GM04504 (cell line): ENCODE results near the gene NRG3.
"Not testable (repeated sequence)": the region's sequence is repeated elsewhere in the genome, so short reads cannot be mapped to it uniquely, and the experiment has no call there.

Experiments used
- DNase-seq: peaks from one replicate; pipeline ENCODE4 v3.0.0-alpha.2; 2012; ENCODE audit warnings: low read depth

The NRG3 gene

GRCh38 chr10:82284180-82284579 lies 409.2 kb downstream of the NRG3 start:
- no peak for DNase-seq

DNA sequence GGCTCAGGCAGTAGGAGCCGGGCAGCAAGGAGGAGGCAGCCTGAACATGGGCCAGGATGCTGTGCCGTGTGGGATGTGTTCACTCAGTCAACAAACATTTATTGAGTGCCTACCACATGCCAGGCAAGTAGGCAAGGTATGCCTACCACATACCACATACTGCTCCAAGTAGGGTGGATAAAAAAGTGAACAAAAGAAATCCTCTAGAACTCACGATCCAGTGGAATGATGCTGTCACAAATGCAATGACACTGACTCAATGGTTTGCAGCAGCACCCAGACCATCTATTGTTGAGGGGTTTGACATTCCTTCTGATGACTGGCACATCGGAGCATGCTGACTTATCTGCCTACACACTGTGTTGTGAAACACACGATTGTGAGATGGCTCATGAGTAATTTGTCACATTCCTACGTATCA lies 413.5 kb downstream of the NRG3 start:
- DNase-seq, result no peak

DNA sequence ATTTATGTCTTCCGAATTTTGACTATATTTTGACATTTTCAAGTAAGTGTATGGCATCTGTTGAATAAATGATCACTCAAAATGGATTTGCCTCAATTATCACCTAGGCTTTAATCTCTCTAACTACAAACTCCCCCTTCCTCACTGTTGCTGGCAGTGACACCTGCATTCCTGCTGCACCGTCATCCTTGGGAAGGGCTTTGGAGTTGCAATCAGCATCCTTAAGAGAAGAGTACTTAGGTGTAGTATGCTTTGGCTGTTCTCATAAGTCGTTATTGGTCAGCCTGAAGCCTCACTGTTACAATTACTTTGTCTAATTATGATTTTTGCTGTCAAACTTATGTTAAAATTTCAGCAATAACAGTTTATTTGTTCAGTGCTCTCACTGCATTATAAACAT lies 415.0 kb downstream of the NRG3 start:
- no peak for DNase-seq

DNA sequence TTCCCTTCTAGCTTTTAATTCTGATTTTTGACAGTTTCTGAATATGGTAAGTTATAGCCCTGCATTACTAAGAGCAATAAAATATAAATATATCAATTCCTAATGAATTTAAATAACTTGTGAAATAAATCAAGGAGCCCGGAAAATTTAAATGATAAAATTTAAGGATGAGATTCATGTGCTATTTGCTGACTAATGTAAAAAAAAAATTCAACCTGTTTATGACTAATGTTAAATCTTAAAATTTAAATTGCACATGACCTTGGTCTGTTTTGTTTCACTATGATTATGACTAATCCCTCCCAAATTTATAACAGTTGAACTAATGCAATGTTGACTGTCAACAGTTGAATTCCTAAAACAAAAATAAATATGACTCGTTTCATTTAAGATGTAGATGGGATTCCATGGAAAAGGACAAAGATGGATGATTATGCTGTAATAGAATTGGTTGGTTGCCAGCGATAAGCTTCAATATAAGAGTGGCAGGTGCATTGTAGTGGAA lies 419.9 kb downstream of the NRG3 start:
- no peak for DNase-seq

DNA sequence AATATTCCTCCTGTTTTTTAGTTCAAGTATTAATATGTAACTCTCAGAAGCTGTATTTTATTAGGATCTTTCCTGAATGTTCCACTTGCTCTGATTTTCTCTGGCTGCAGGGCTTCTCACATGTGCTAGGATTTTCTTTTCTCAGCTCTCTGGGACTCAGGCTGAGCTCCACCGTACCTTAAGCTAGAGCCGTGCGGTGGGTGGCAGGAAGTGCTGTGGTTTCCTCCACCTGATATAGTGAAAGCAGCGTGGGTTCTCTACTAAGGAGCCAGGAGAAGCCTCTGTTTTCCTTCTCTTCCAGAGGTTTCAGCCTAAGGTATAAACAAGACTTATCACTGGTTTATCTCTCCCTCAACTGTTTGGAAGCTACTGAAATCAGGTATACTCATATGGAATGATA lies 433.6 kb downstream of the NRG3 start:
- no peak for DNase-seq

- DNase-seq, result no peak
These were observed 435.8 kb downstream of the NRG3 start for GRCh38 chr10:82310839-82311238.

- DNase-seq, result no peak
These were observed 438.4 kb downstream of the NRG3 start for GRCh38 chr10:82313401-82313800.

DNA sequence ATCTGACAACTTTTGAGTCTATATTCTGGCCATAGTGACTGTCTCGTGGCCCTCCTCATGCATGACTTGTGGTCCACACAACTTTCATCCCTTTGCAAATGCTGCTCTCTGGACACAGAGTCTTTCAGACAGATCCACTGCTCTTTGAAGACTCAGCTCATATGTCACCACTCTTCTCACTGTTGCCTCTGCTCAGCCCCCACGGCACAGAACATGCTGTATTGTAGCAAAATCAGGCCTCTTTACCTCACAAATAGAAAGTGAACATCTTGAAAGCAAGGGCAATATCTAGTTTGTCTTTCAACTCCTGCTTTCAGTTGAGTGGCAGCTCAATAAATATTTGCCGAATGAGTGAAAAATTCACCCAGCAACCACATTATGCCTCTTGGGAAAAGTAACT lies 443.5 kb downstream of the NRG3 start:
- DNase-seq, result no peak

GRCh38 chr10:82319074-82319473 lies 444.1 kb downstream of the NRG3 start:
- no peak for DNase-seq

GRCh38 chr10:82319562-82319961 lies 444.6 kb downstream of the NRG3 start:
- DNase-seq, result no peak

DNA sequence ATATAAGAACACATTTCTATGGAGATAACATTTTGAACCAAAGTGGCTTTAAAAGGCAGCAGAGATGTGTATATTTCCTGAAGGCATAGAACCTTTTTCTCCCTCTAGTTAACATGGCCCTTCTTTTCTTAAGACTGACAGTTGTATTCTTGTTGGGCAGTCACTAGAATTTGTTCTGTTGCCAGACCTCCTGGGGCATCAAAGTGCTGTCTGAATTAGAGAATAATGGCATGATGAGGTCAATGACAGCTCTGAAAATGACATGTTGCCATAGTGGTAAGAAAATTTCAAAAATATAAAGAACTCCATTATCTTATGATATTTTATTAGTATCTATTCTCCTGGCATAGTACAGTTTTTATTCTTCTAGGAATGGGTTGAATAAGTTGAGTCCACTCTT lies 446.7 kb downstream of the NRG3 start:
- no peak for DNase-seq

- no peak for DNase-seq
These were observed 456.7 kb downstream of the NRG3 start for GRCh38 chr10:82331716-82332115.

GRCh38 chr10:82335831-82336230 lies 460.8 kb downstream of the NRG3 start:
- DNase-seq, result no peak

DNA sequence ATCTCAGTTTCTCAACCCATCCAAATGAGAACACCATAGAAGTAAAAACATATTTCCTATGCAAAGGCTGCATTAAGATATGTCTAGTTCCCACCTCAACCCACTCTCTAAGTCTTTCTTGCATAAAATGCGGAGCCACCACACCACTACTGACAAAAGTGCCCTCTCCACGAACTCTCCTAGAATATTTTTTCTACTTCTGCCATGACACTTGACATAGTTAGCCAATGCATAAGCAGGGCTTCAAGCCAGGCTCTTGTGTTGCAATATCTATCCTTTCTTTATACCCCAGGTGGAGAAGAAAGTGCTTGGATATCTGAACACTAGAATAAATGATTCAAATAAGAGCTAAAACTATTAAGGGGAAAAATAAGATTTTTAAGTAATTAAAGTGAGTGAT lies 465.2 kb downstream of the NRG3 start:
- DNase-seq, result no peak

DNA sequence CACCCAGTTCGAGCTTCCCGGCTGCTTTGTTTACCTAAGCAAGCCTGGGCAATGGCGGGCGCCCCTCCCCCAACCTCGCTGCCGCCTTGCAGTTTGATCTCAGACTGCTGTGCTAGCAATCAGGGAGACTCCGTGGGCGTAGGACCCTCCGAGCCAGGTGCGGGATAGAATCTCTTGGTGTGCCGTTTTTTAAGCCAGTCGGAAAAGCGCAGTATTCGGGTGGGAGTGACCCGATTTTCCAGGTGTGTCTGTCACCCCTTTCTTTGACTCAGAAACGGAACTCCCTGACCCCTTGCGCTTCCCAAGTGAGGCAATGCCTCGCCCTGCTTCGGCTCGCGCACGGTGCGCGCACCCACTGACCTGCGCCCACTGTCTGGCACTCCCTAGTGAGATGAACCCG lies 474.6 kb downstream of the NRG3 start:
- not testable (repeated sequence) for DNase-seq

DNA sequence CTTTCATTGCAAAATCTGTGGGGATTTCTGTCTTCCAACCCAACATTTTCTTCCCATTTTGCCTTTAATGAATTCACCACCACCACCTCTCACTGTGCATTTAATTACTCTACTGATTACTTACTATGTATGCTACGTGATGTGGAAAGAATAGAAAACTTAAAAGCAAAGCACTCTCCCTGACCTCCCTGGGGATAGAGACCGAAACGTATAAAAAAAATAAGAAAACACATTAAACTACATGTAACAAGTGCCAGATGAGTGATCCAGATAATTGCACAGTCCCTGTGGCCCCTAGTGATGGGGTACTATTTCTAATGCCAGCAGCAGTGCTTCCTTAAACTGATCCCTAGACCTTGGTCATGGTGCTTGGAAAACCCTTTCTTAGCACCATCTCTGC lies 478.4 kb downstream of the NRG3 start:
- no peak for DNase-seq

DNA sequence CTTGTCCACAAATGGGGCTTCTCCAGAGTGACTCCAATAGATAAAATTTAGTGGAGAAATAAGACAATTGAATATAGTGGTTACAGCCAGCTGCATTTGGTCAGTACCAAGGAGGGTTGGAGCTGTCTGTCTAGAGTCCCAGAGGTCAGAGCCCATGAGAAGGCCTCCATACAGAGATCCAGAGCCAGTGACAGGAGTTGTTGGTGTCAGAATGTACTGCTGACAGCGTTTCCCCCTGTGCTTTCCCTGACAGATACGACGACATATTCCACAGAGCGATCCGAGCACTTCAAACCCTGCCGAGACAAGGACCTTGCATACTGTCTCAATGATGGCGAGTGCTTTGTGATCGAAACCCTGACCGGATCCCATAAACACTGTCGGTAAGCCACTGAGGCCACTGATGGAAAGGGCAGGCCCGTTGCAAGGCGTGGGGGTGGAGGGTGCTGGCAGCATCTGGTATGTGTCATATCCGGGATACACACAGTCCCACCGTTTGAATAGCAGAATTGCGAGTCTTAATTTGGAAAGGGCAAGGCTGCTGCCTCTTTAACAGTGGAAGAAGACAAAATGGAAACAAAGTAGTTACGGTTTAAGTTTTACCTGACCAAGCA lies 483.6 kb downstream of the NRG3 start:
- DNase-seq, result no peak

DNA sequence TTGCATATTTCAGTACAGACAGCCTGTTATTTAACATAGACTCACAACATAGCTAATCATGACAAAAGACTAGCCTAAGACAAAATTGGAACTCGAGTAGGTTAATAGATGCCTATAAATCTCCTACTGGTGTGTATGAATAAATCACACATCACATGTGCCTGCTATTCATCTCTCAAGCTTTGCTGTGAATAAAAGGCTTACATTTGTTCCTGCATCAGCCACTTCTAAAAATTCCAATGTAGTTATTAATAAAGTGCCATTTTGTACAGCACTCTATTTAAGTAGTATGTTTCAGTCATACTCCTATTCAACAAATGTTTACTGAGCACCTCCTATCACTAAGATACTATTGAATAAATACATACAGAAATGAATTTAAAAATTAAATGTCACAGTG lies 486.3 kb downstream of the NRG3 start:
- DNase-seq, result no peak

- no peak for DNase-seq
These were observed 502.6 kb downstream of the NRG3 start for GRCh38 chr10:82377608-82378007.

DNA sequence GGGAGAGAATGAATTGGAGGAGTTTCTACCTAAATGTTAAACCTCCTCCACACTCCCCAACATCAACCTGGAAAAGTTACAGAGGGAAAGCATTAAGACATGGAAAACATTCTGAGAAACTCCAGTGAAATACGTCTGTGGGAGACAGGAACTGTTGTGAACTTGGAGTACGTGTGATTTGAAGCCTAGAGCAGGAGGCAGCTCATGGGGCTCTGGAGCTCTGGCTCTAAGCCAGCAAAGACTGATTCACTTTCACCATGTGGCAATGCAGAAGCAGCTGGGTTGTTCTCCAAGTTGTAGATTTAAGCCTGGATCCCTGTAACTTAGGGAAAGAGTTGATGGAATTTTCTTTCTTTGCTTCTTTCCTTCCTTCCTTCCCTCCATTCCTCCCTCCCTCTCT lies 503.2 kb downstream of the NRG3 start:
- DNase-seq, result no peak

DNA sequence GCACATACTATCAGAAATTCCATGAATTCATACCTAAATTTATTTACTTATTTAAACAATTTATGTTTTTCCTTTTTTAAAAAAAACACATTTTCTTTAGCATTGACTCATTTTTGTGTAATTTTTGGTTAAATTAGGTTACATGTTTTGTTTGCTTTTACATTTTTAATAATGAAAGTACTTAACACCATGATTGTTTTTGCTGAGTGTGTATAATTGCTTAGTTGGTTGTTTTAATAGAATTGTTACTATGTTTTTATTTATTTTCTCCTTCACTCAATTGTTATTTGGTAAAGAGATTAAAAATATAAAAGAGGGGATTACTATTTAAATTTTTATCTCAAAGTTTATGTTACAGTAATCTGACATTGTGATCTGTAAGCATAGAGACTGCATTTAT lies 508.4 kb downstream of the NRG3 start:
- DNase-seq, result no peak

DNA sequence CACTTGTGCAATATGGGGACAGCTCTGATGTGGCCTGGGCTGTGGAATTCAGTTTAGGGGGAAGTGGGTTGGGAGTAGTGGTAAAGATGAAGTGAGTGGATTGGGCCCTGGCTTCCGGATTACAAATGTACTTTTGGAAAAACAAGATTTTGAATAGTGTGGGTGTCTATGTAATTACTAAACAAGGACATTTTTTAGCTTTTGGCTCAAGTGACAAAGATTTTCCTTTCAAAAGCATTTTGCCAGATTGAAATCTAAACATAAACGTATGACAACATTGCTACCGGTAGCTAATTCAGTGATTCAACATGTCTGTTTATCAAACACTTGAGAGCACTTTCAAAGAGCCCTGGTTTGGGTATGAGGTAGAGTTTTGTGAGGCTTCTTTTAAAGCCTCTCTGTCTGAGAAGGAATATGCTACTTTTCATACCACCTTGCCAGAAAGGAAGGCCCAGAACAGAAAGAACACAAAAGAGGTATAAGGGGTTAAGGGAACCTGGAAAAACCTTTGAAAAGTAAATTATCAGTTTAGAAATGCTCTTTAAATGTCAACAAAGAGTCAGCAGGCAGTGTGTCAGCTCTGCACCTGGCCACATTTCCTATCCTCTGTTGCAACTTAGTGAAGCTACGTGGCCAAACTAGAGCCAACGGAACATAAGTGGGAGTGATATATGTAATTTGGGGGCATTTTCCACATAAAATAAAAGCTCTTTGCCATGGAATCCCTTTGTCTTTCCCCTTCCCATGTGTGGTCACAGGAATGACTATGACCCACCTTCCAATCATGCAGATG lies 516.1 kb downstream of the NRG3 start:
- DNase-seq, result no peak

DNA sequence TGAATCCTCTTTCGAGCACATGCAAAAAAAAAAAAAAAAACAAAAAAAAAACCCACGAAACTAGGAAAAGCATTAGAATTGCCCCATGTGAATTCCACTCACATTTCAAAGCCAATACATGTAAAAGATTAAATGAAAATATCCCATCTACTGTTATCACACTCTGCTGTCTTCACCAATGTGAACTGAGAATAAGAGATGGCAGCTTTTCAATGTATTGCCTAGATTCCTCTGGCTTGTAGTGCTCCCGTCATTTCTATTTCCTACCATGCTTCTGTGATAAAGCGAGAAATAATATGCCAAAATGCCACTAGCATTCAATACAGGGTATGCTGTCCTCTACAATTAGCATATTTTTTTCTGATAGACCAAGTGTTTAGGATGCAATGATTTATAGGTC lies 517.0 kb downstream of the NRG3 start:
- no peak for DNase-seq

- DNase-seq, result no peak
These were observed 517.5 kb downstream of the NRG3 start for GRCh38 chr10:82392533-82392932.
